DMS153 (cell line): ENCODE results near the gene STARD13.
A peak's percentile ranks its signal among the peaks of the same experiment; 100 is the strongest.

Experiments used
- DNase-seq: peaks from one replicate; lab custom pipeline; 2025; lab: John Stamatoyannopoulos, UW

The STARD13 gene

GRCh38 chr13:33090755-33091414, 194.7 kb downstream of the STARD13 start:
- no peak for DNase-seq

GRCh38 chr13:33089311-33089710, 196.2 kb downstream of the STARD13 start:
- DNase-seq: no peak

GRCh38 chr13:33087790-33088189, 197.8 kb downstream of the STARD13 start:
- no peak for DNase-seq

GRCh38 chr13:33087091-33087490, 198.5 kb downstream of the STARD13 start:
- DNase-seq: no peak

- no peak for DNase-seq
Observed at GRCh38 chr13:33083054-33083453, 202.5 kb downstream of the STARD13 start.

- no peak for DNase-seq
Observed at GRCh38 chr13:33081666-33082065, 203.9 kb downstream of the STARD13 start.

- DNase-seq: no peak
Observed at GRCh38 chr13:33080972-33081590, 204.5 kb downstream of the STARD13 start.

- DNase-seq: peak; percentile 18
Observed at GRCh38 chr13:33079960-33080359, 205.6 kb downstream of the STARD13 start.

- DNase-seq: no peak
Observed at GRCh38 chr13:33078263-33078662, 207.3 kb downstream of the STARD13 start.

- no peak for DNase-seq
Observed at GRCh38 chr13:33076001-33076992, 209.3 kb downstream of the STARD13 start.

- DNase-seq: no peak
Observed at GRCh38 chr13:33073338-33073737, 212.2 kb downstream of the STARD13 start.

GRCh38 chr13:33072759-33073158, 212.8 kb downstream of the STARD13 start:
- DNase-seq: no peak

- no peak for DNase-seq
Observed at GRCh38 chr13:33072282-33072681, 213.3 kb downstream of the STARD13 start.

- DNase-seq: no peak
Observed at GRCh38 chr13:33070713-33071112, 214.8 kb downstream of the STARD13 start.

- DNase-seq: no peak
Observed at GRCh38 chr13:33069365-33069764, 216.2 kb downstream of the STARD13 start.

- DNase-seq: no peak
Observed at GRCh38 chr13:33066329-33066728, 219.2 kb downstream of the STARD13 start.

GRCh38 chr13:33060815-33061214, 224.7 kb downstream of the STARD13 start:
- DNase-seq: no peak

- no peak for DNase-seq
Observed at GRCh38 chr13:33058776-33059327, 226.7 kb downstream of the STARD13 start.

- no peak for DNase-seq
Observed at GRCh38 chr13:33057019-33057780, 228.4 kb downstream of the STARD13 start.

- no peak for DNase-seq
Observed at GRCh38 chr13:33053397-33054066, 232.0 kb downstream of the STARD13 start.
